D721Med (cell line): ENCODE data around the gene PLCH2.

Experiments
- DNase-seq: peaks from one replicate; pipeline ENCODE4 v3.0.0; 2011; ENCODE audit warnings: low spot score; ENCODE audit not compliant: insufficient read length
- FAIRE-seq: peaks from 2 replicates; lab custom pipeline; 2011; peaks lifted over from hg19 to GRCh38; lab: Jason Lieb, UNC
- TF ChIP-seq, protein P1 (sequence below): IDR thresholded peaks from 2 replicates; pipeline ENCODE4 v1.5.1; 2012; ENCODE audit warnings: mild to moderate bottlenecking, control low read depth; ENCODE audit not compliant: insufficient read depth; ENCODE audit errors: missing control alignments

The PLCH2 gene

DNA sequence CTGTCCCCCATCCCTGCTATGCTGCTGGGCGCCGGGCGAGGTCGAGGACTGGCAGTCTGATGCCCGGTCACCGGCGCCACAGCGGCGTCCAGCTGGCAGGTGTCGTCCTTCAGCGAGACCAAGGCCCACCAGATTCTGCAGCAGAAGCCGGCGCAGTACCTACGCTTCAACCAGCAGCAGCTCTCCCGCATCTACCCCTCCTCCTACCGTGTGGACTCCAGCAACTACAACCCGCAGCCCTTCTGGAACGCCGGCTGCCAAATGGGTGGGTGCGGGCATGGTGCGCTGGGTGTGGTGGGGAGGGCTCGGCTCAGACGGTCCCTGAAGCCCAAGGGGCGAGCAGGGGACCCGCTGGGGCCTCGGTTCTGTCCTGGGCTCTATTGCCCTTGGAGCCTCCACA, 20.7 kb downstream of the PLCH2 start:
- TF ChIP-seq, protein P1, sequence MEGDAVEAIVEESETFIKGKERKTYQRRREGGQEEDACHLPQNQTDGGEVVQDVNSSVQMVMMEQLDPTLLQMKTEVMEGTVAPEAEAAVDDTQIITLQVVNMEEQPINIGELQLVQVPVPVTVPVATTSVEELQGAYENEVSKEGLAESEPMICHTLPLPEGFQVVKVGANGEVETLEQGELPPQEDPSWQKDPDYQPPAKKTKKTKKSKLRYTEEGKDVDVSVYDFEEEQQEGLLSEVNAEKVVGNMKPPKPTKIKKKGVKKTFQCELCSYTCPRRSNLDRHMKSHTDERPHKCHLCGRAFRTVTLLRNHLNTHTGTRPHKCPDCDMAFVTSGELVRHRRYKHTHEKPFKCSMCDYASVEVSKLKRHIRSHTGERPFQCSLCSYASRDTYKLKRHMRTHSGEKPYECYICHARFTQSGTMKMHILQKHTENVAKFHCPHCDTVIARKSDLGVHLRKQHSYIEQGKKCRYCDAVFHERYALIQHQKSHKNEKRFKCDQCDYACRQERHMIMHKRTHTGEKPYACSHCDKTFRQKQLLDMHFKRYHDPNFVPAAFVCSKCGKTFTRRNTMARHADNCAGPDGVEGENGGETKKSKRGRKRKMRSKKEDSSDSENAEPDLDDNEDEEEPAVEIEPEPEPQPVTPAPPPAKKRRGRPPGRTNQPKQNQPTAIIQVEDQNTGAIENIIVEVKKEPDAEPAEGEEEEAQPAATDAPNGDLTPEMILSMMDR = no peak
- DNase-seq = no peak
- no peak for FAIRE-seq

DNA sequence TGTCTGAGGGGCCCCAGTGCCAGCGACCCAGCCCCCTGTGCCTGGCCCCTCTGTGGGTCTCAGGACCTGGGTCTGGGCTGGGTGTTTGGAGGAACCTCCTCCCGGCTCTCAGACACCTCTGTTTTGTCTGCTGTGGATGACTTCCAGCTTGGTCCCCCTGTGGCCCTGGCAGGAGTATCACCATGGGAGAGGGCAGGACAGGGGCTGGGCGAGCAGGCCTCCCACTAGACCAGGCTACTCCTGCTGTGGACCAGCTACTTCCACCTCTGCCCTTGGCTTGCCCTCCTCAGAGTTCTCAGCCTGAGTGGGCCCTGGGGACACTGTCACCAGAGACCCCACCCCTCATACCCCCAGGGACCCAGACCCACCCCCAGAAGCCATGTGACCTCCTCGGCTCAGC, 21.8 kb downstream of the PLCH2 start:
- DNase-seq (no peak), FAIRE-seq (no peak)
- TF ChIP-seq, protein P1 = no peak

DNA sequence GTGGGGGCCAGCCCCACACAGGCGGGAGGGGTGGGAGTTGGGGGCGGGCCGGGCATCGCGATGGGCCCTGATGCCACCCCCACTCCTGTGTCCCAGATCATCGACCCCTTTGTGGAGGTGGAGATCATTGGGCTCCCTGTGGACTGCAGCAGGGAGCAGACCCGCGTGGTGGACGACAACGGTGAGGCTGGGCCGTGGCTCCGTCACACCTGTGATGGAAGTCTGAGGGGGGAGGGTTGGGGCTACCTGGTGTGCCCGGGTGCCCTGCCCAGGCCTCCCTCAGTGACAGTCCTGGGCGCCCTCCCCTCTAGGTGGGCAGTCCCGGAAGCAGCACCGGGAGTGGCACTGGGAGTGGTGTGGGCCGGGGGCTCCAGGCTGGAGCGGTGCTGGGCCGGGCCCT, 22.6 kb downstream of the PLCH2 start:
- TF ChIP-seq, protein P1 = no peak
- no peak for DNase-seq
- FAIRE-seq = no peak

DNA sequence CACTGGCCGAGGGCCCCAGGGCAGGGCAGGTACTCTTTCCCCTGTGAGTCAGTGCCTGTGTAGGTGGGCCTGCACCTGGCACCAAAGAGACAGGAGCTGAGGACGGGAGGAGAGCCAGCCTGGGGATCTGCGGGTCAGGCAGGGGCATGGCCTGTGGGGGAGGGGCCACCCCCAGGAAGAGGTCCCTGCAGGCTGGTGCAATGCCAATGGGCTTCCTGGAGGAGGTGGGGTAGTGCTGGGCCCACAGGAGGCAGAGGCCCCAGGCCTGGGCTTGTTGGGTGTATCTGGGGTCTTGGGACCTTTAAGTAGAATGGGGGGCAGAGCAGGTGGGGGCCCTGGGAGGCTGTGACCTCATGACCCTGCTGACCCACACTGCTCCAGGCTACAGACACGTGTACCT, 23.2 kb downstream of the PLCH2 start:
- TF ChIP-seq, protein P1 = no peak
- FAIRE-seq (no peak), DNase-seq (no peak)

DNA sequence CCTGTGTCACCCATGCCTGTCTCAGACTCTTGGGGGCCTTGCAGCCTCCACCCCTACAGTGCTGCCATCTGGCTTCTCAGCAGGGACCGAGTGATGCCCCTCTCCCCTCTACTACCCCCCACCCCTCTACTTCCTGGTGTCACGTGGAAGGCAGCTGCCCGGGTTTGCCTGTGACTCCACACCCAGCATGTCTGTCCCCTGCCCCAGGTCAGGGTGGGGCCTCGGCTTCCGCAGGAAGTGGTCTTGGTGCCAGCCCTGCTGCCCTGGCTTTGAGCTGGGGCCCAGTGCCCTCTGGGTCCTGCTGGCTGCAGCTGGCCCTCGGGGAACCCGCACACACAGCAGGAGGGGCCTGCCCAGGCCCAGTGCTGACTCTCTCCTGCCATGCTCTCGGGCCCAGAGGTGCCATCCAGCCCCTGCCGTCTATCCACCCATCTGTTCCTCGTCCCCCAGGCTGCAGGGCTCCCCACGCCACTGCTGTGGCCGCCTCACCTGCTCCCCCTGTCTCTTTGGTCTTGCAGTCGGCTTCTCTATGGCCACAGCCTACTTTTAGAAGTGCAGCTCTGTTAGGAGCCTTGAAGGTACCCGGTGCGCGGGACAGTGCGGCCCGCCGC, 24.0 kb downstream of the PLCH2 start:
- TF ChIP-seq, protein P1 = no peak
- FAIRE-seq (no peak), DNase-seq (no peak)

DNA sequence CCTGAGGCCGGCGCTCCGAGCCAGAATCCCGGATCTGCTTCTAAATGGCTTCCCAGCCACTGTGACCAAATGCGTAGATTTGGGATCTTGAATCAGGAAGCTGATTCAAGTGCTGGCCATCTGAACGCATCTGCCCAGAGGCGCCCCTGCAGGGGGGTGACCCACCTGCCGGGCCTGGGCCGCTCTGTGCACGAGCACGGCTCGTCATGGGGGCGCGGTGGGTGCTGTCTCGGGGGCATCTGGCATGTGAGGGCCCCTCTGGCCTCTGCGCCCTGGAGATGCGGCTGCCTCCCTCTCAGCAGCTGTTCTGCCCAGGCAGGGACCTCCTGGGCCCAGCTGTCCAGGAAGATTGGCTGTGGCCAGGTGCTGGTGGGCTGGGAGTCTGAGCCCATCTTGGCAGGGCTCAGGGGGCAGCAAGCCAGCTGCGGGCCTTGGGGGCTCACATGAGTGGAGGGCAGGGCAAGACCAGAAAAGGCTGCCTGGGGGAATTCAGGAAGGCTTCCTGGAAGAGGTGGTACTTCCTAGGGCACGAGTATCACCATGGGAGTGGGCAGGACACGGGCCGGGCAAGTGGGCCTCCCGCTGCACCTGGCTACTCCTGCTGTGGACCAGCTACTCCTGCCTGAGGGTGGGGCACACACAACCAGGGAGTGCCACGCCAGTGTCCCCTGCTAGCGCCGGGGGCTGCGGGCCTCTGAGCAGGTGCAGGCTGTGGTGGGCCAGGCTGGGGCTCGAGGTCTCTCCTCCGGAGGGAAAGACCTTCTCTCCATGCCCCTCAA, 25.1 kb downstream of the PLCH2 start:
- FAIRE-seq (no peak), DNase-seq (no peak)
- TF ChIP-seq, protein P1 = no peak

DNA sequence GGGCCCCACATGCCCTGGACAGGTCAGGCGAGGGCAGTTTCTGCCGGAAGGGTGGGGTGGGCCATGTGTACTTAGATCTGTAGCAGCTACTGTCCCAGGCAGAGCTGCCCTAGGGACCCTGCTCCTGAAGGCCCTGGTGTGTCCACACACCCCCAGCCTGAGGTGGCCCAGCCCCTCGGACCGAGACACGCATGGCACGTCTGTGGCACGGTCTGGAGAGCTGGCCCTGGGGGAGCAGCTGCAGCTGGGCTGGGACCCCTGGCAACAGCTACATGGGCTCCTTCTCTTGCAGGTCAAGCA, 25.7 kb downstream of the PLCH2 start:
- DNase-seq (no peak), FAIRE-seq (no peak)
- TF ChIP-seq, protein P1 = no peak
